CD14-positive monocyte (primary cell): Measurements from ENCODE around the gene APMAP. TPM values are rescaled to one million over a fixed set of nuclear protein-coding genes. Genes with fewer than 3 reads are reported as not detected.

Experiments used
- DNase-seq, 3 donors: peaks; one replicate each; pipeline ENCODE4 v3.0.0-alpha.2; 2011 to 2022
- H2AFZ ChIP-seq: 2 replicates; pipeline ENCODE4 v1.6.0; 2012; ENCODE audit warnings: mild to moderate bottlenecking, low read depth, low read length, inconsistent platforms; ENCODE audit not compliant: insufficient read depth, poor library complexity, severe bottlenecking
- H3K27ac ChIP-seq, 2 donors: 1 replicate in 1 of 2; 2 replicates in 1 of 2; pipeline ENCODE4 v1.5.1; 2012 to 2013; ENCODE audit warnings: low read length in 2 of 2, control low read depth in 1 of 2, inconsistent platforms in 1 of 2, low read depth in 1 of 2, mild to moderate bottlenecking in 1 of 2
- H3K27me3 ChIP-seq, 2 donors: one replicate each; pipeline versions ENCODE4 v1.6.0 to v1.6.1; 2011 to 2013; ENCODE audit warnings: low read length in 2 of 2; ENCODE audit not compliant: control insufficient read depth in 2 of 2, insufficient read depth in 2 of 2
- H3K36me3 ChIP-seq, 2 donors: replicated peaks in 1 of 2; 1 replicate in 1 of 2; 2 replicates in 1 of 2; pipeline versions ENCODE4 v1.5.1 to v1.6.1; 2012 to 2013; ENCODE audit warnings: low read length in 2 of 2, control low read depth in 1 of 2, inconsistent platforms in 1 of 2, mild to moderate bottlenecking in 1 of 2; ENCODE audit not compliant: insufficient read depth in 2 of 2, control insufficient read depth in 1 of 2
- H3K4me1 ChIP-seq, 2 donors: 1 replicate in 1 of 2; 2 replicates in 1 of 2; pipeline versions ENCODE4 v1.5.1 to v1.6.1; 2012 to 2013; ENCODE audit warnings: low read length in 2 of 2, control low read depth in 1 of 2, inconsistent platforms in 1 of 2, mild to moderate bottlenecking in 1 of 2, moderate library complexity in 1 of 2; ENCODE audit not compliant: insufficient read depth in 2 of 2, control insufficient read depth in 1 of 2
- H3K4me2 ChIP-seq: replicated peaks from 2 replicates; pipeline ENCODE3; 2012; ENCODE audit warnings: low read length, moderate library complexity, mild to moderate bottlenecking; ENCODE audit not compliant: poor library complexity, severe bottlenecking; ENCODE audit errors: extremely low read depth
- H3K4me3 ChIP-seq, 3 experiments: fragments of 200-600 bp in 1 of 3; sonication (generic) in 1 of 3; replicated peaks in 1 of 3; 1 replicate in 2 of 3; 2 replicates in 1 of 3; pipeline ENCODE4 v1.5.1; 2011 to 2013; ENCODE audit warnings: low read length in 3 of 3, mild to moderate bottlenecking in 3 of 3, control low read depth in 2 of 3, low read depth in 2 of 3, inconsistent platforms in 1 of 3, moderate library complexity in 1 of 3
- H3K79me2 ChIP-seq: 2 replicates; pipeline ENCODE4 v1.6.0; 2012; ENCODE audit warnings: mild to moderate bottlenecking, control low read depth, inconsistent platforms, low read length, moderate library complexity; ENCODE audit not compliant: insufficient read depth
- H3K9ac ChIP-seq: 2 replicates; pipeline ENCODE4 v1.6.0; 2017; ENCODE audit warnings: low read length, mild to moderate bottlenecking; ENCODE audit not compliant: insufficient read depth, poor library complexity, severe bottlenecking
- H3K9me3 ChIP-seq, 2 donors: replicated peaks in 1 of 2; 1 replicate in 1 of 2; 2 replicates in 1 of 2; pipeline versions ENCODE4 v1.5.1 to v1.6.1; 2012 to 2013; ENCODE audit warnings: low read length in 2 of 2, control low read depth in 1 of 2; ENCODE audit not compliant: control insufficient read depth in 1 of 2, insufficient read depth in 1 of 2
- H4K20me1 ChIP-seq: 2 replicates; pipeline ENCODE4 v1.6.0; 2012; ENCODE audit warnings: mild to moderate bottlenecking, low read length, control low read depth, moderate library complexity; ENCODE audit not compliant: insufficient read depth
- H3K27ac Mint-ChIP-seq, 7 donors: one replicate each; pipeline ENCODE4 v1.8.0; 2020; ENCODE audit warnings: mild to moderate bottlenecking in 7 of 7, mixed read lengths in 7 of 7, moderate library complexity in 6 of 7, inconsistent platforms in 2 of 7
- H3K27me3 Mint-ChIP-seq, 3 donors: one replicate each; pipeline ENCODE4 v1.8.0; 2021 to 2022; ENCODE audit warnings: low read depth in 3 of 3, mild to moderate bottlenecking in 3 of 3, mixed read lengths in 3 of 3, moderate library complexity in 3 of 3, inconsistent platforms in 1 of 3
- H3K36me3 Mint-ChIP-seq, 2 donors: one replicate each; pipeline ENCODE4 v1.8.0; 2020; ENCODE audit warnings: mixed read lengths in 2 of 2, inconsistent platforms in 1 of 2, mild to moderate bottlenecking in 1 of 2
- H3K4me1 Mint-ChIP-seq: one replicate; pipeline ENCODE4 v1.8.0; 2020; ENCODE audit warnings: mild to moderate bottlenecking, mixed read lengths
- H3K4me3 Mint-ChIP-seq, 2 donors: one replicate each; pipeline ENCODE4 v1.8.0; 2020; ENCODE audit warnings: mild to moderate bottlenecking in 2 of 2, mixed read lengths in 2 of 2, moderate library complexity in 1 of 2
- H3K9me3 Mint-ChIP-seq, 7 donors: one replicate each; pipeline ENCODE4 v1.8.0; 2020 to 2022; ENCODE audit warnings: mixed read lengths in 7 of 7, mild to moderate bottlenecking in 6 of 7, moderate library complexity in 6 of 7, inconsistent platforms in 2 of 7
- CTCF ChIP-seq: fragments of 200-600 bp; IDR thresholded peaks from one replicate; pipeline ENCODE4 v1.8.0; 2022; ENCODE audit warnings: antibody characterized with exemption, mild to moderate bottlenecking
- WGBS: methylation state at CpG from one replicate; pipeline ENCODE4 v1.1.5; 2013; ENCODE audit warnings: missing lambda C conversion rate; ENCODE audit not compliant: insufficient coverage; 5-methylcytosine and 5-hydroxymethylcytosine counted together
- intact Hi-C, 2 donors: fragments of 100-400 bp; cut with micrococcal nuclease; formaldehyde crosslinking; loops; one replicate each; pipeline versions ENCODE4 v1.15.0 to v1.15.1; 2023
- polyA plus RNA-seq, 3 donors: library from polyadenylated mRNA; depleted of rRNA in 1 of 3; unstranded in 2 of 3; stranded (reverse) in 1 of 3; fragments of 300-500 nt in 2 of 3; fragments of >200 nt in 1 of 3; fragmentation: Illumina TruSeq in 2 of 3; gene quantifications; 1 replicate in 2 of 3; 2 replicates in 1 of 3; pipeline ENCODE4 v1.2.3, GENCODE V29; 2012 to 2021

The APMAP gene
- polyA plus RNA-seq, 3 donors, result 26.9 to 74.0 (median 73.2) TPM

DNA sequence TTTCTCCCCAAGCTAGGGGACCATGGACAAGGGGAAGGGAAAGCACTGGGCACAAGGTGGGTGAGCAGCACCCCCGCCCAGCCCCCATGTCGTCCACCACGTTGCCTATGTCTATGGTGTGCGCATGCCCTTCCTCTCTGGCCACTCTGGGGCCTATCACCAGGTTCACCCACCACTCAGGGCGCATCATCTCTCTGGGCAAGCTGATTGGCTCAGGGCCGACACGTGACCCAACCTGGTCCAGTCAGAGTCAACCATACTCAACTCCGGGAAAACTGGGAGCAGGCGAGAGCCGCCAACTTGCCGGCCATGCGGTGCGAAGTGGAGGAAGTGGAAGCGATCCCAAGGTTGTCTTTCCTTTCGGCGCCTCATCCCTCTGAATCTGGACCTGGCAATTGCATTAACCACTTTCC is 39.5 kb upstream of the APMAP start:
- Histone ChIP-seq H3K4me2 (no peak overlapping the region), H3K9ac (no peak overlapping the region), H3K79me2 (no peaks in the 10 kb centered on the region), H3K27ac (no peak overlapping the region), H3K36me3 (peaks cover 10 to 20% of the 10 kb centered on the region in 2 donors), H3K4me1 (peaks cover 10 to 12% of the 10 kb centered on the region in 2 donors), H3K4me3 (no peak overlapping the region), H3K9me3 (no peaks in the 10 kb centered on the region), H2AFZ (no peak overlapping the region), H3K27me3 (no peaks in the 10 kb centered on the region), H4K20me1 (peaks cover 6% of the 10 kb centered on the region)
- WGBS, result 94% methylated on average over 7 of the region's 16 CpGs
- Mint-ChIP-seq H3K9me3 (no peaks in the 10 kb centered on the region), H3K36me3 (peaks cover 20% of the 10 kb centered on the region in 2 donors), H3K4me1 (peaks cover 14% of the 10 kb centered on the region), H3K27ac (no peak overlapping the region), H3K4me3 (no peak overlapping the region), H3K27me3 (no peaks in the 10 kb centered on the region)
- intact Hi-C loops, result no loop called here
- no peak for TF ChIP-seq CTCF
- DNase-seq, result no peak

DNA sequence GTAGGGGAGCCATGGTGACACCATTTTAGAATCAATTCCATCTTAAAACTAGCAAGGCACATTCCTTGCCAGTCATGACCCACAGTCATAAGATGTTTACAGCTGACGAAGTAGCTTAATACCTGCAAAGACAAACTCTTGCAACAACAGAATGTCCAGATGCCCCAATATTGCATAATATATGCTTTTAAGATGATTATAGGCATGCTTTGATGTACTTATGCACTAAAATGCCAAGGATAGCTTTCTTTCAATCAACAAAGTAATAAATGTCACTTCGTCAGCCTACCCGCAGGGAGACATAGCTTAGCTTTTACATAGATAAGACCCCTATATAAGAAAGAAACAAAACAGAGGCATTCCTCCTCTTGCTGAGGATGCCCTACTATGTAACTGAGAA is 38.7 kb upstream of the APMAP start:
- Mint-ChIP-seq H3K36me3 (peaks cover 20 to 24% of the 10 kb centered on the region in 2 donors), H3K4me1 (peaks cover 11% of the 10 kb centered on the region), H3K27ac (peak overlapping the region in 1 of 7 donors; percentile 3), H3K27me3 (no peaks in the 10 kb centered on the region), H3K4me3 (no peak overlapping the region), H3K9me3 (no peaks in the 10 kb centered on the region)
- no peak overlapping the region for H3K9ac ChIP-seq
- H3K4me3 ChIP-seq, result no peak overlapping the region
- peaks cover 3% of the 10 kb centered on the region for H4K20me1 ChIP-seq
- H3K27me3 ChIP-seq, result no peaks in the 10 kb centered on the region
- intact Hi-C loops, result no loop called here
- 100% methylated on average over 1 of the region's 3 CpGs for WGBS
- no peaks in the 10 kb centered on the region for H3K9me3 ChIP-seq
- H3K27ac ChIP-seq, result no peak overlapping the region
- peaks cover 3 to 4% of the 10 kb centered on the region in 2 donors for H3K4me1 ChIP-seq
- no peaks in the 10 kb centered on the region for H3K79me2 ChIP-seq
- H2AFZ ChIP-seq, result no peak overlapping the region
- peaks cover 10 to 20% of the 10 kb centered on the region in 2 donors for H3K36me3 ChIP-seq
- TF ChIP-seq CTCF, result no peak
- no peak overlapping the region for H3K4me2 ChIP-seq
- no peak for DNase-seq
